Small intestine (tissue), 7 donors: ENCODE measurements around the gene TJP2. TPM values are rescaled to one million over a fixed set of nuclear protein-coding genes. Genes with fewer than 3 reads are reported as not detected.
A peak's percentile ranks its signal among the peaks of the same experiment; 100 is the strongest.
"Not testable (repeated sequence)": the region's sequence is repeated elsewhere in the genome, so short reads cannot be mapped to it uniquely, and the experiment has no call there.

Experiments used
- DNase-seq, 2 donors: peaks; one replicate each; pipeline versions ENCODE4 v3.0.0 to v3.0.0-alpha.2; 2013
- FAIRE-seq: peaks from 2 replicates; lab custom pipeline; 2012; peaks lifted over from hg19 to GRCh38; lab: Jason Lieb, UNC
- H3K27ac ChIP-seq, 3 donors: one replicate each; pipeline ENCODE4 v1.5.1; 2013; ENCODE audit warnings: low read length in 2 of 3, mild to moderate bottlenecking in 2 of 3, control low read depth in 1 of 3, inconsistent platforms in 1 of 3, low read depth in 1 of 3, moderate library complexity in 1 of 3
- H3K27me3 ChIP-seq, 3 donors: one replicate each; pipeline ENCODE4 v1.6.1; 2013; ENCODE audit warnings: low read length in 3 of 3, inconsistent platforms in 1 of 3; ENCODE audit not compliant: control insufficient read depth in 3 of 3, insufficient read depth in 3 of 3
- H3K36me3 ChIP-seq, 3 donors: one replicate each; pipeline ENCODE4 v1.6.1; 2013; ENCODE audit warnings: low read length in 3 of 3, inconsistent platforms in 1 of 3, low read depth in 1 of 3, mild to moderate bottlenecking in 1 of 3, moderate library complexity in 1 of 3; ENCODE audit not compliant: control insufficient read depth in 3 of 3, insufficient read depth in 2 of 3
- H3K4me1 ChIP-seq, 3 donors: one replicate each; pipeline ENCODE4 v1.6.1; 2013; ENCODE audit warnings: low read length in 2 of 3, inconsistent platforms in 1 of 3, low read depth in 1 of 3, mild to moderate bottlenecking in 1 of 3, moderate library complexity in 1 of 3; ENCODE audit not compliant: control insufficient read depth in 3 of 3, insufficient read depth in 2 of 3
- H3K4me3 ChIP-seq, 3 donors: one replicate each; pipeline ENCODE4 v1.5.1; 2013; ENCODE audit warnings: low read length in 3 of 3, control low read depth in 1 of 3, inconsistent platforms in 1 of 3, low read depth in 1 of 3, mild to moderate bottlenecking in 1 of 3, moderate library complexity in 1 of 3
- H3K9me3 ChIP-seq, 2 donors: one replicate each; pipeline ENCODE4 v1.6.1; 2013; ENCODE audit warnings: low read depth in 1 of 2, low read length in 1 of 2; ENCODE audit not compliant: control insufficient read depth in 2 of 2, insufficient read depth in 1 of 2
- WGBS, 3 donors: extraction: QIAGEN DNeasy Blood & Tissue Kit; methylation state at CpG; one replicate each; pipeline ENCODE4 v1.1.7; 2013; 5-methylcytosine and 5-hydroxymethylcytosine counted together
- polyA plus RNA-seq, 4 donors: library from polyadenylated mRNA; stranded (reverse) in 3 of 4; unstranded in 1 of 4; fragments of 200-250 nt in 3 of 4; fragments of 120-200 nt in 1 of 4; gene quantifications; one replicate each; pipeline versions ENCODE4 v1.2.1 to v1.2.3, GENCODE V29; 2013
- donor health status: healthy with polysubstance abuse.
- donor health status: control.
- donor health status: control.
- donor health status: Bipolar disorder and iron deficiency.
- donor health status: healthy.

Gene TJP2
- polyA plus RNA-seq, 4 donors, result 48.3 to 191 (median 98.7) TPM

DNA sequence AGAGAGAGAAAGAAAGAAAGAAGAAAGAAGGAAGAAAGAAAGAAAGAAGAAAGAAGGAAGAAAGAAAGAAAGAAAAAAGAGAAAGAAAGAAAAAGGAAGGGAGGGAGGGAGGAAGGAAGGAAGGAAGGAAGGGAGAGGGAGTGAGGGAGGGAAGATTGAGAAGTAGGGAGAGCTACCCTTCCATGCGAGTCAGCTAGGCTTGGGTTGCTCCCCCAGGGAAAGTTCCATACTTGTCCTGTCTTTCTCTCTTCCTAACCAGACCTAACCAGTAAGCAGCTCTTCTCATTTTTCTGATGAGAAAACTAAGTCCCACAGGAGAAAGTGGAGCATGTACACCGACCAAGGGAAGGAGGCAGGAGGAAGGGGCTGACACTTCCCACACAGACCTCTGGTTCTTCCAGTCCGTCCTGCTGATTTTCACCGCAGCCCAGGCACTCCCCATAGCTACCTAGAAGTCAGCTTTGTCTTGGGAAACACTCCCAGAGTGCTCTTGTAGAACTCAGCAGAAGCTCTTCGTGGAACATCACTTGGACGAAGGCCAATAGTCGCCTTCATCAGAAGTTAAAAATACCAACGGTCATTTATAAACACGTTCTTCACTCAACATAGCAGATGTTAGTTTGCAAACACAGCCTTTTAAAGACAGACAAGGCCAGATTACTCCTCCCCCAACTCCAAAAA is 121.9 kb downstream of the TJP2 start:
- H3K4me1 ChIP-seq, result peaks cover 0 to 6% (median 0%) of the 10 kb centered on the region in 3 donors
- no peak for FAIRE-seq
- H3K27me3 ChIP-seq, result peaks cover 0 to 14% (median 0%) of the 10 kb centered on the region in 3 donors
- no peaks in the 10 kb centered on the region for H3K9me3 ChIP-seq
- DNase-seq, result peak in 1 of 2 donors; percentile 16
- no peak overlapping the region for H3K27ac ChIP-seq
- no peak overlapping the region for H3K4me3 ChIP-seq
- H3K36me3 ChIP-seq, result no peaks in the 10 kb centered on the region
- WGBS, 3 donors, result 48 to 66% (median 56%) methylated on average over 9 of the region's 9 CpGs

DNA sequence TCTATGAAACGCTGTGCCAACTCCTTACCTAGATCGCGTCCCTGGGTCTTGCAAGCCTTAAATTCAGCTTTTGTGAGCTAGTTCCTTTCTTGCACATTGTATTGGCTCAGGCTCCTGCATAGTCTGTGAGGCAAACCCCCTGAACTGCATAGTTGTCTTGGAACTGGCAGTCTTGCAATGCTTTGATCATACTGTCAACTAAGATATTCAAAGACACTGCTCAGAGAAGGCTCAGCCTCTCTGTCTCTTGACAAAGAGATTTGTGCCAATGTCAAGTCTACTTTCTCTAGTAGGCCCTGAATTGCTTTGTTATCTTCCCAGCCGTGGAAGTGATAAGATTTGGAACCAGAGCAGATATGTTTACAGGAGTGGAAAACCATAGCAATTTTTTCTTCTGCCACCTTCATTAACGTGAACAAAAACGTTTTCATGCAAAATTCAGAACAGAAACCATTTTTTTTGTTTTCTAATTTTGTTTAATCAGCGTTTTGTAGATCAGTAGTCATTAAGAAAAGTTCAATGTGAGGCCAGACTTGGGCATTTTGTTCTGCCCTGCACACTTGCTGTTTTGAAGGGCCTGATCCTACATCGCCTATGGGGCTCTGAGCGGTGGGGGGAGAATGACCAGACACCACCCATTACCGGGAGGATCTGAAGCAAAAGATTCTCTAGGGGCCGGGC is 123.4 kb downstream of the TJP2 start:
- H3K4me3 ChIP-seq, result no peak overlapping the region
- H3K36me3 ChIP-seq, result no peaks in the 10 kb centered on the region
- H3K27me3 ChIP-seq, result peaks cover 0 to 17% (median 0%) of the 10 kb centered on the region in 3 donors
- no peak for FAIRE-seq
- DNase-seq, result peak in 1 of 2 donors; percentile 7
- 30 to 68% (median 44%) methylated on average over 11 of the region's 11 CpGs for WGBS, 3 donors
- no peaks in the 10 kb centered on the region for H3K9me3 ChIP-seq
- no peak overlapping the region for H3K27ac ChIP-seq
- H3K4me1 ChIP-seq, result peaks cover 0 to 6% (median 0%) of the 10 kb centered on the region in 3 donors

DNA sequence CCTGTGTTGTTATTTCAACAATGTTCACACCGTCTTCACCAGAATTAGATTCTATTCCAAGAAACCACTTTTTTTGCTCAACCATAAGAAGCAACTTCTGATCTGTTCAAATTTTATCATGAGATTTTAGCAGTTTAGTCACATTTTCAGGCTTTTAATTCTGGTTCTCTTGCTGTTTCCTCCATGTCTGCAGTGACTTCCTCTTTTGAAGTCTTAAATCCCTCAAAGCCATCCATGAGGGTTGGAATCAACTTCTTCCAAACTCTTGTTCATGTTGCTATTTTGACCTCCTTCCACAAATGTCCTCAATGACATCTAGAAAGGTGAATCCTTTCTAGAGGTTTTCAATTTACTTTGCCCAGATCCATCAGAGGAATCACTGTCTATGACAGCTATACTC is 125.2 kb downstream of the TJP2 start:
- Histone ChIP-seq H3K27me3 (peaks cover 0 to 17% (median 0%) of the 10 kb centered on the region in 3 donors), H3K4me1 (peaks cover 0 to 6% (median 0%) of the 10 kb centered on the region in 3 donors), H3K9me3 (no peaks in the 10 kb centered on the region), H3K4me3 (no peak overlapping the region), H3K27ac (no peak overlapping the region), H3K36me3 (no peaks in the 10 kb centered on the region)
- FAIRE-seq (no peak), DNase-seq (no peak)
- WGBS, 3 donors, result 53 to 90% (median 77%) methylated on average over 1 of the region's 1 CpG

DNA sequence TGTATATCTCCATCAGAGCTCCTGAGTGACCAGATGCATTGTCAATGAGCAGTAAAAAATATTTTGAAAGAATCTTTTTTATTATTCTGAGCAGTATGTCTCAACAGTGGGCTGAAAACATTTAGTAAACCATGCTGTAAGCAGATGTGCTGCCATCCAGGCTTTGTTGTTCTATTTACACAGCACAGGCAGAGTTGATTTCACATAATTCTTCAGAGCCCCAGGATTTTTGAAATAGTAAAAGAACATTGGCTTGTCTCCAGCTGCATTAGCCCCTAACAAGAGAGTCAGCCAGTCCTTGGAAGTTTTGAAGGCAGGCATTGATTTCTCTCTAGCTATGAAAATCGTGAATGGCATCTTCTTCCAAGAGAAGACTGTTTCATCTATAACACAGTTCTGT is 125.7 kb downstream of the TJP2 start:
- no peak for DNase-seq

DNA sequence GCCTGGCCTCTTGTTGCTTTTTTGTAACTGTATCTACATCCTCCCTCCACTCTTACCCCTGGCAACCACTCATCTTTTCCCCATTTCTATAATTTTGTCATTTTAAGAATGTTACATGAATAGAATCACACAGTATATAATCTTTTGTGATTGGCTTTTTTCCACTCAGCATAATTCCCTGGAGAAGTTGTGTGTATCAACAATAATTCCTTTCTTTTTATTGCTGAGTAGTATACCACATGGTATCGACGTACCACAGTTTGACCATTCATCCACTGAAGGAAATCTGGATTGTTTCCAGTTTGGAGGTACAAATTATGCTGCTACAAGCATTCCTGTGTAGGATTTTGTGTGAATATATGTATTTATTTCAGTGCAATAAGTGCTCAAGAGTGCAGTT is 129.3 kb downstream of the TJP2 start:
- Histone ChIP-seq H3K9me3 (no peaks in the 10 kb centered on the region), H3K27ac (no peak overlapping the region), H3K27me3 (peaks cover 0 to 12% (median 0%) of the 10 kb centered on the region in 3 donors), H3K4me1 (no peaks in the 10 kb centered on the region), H3K36me3 (no peaks in the 10 kb centered on the region), H3K4me3 (no peak overlapping the region)
- WGBS, 3 donors, result 93 to 95% (median 95%) methylated on average over 2 of the region's 2 CpGs
- DNase-seq (no peak), FAIRE-seq (no peak)

More for the DNA sequence above, 125.7 kb downstream of the TJP2 start:
- H3K36me3 ChIP-seq, result no peaks in the 10 kb centered on the region
- 35 to 77% (median 48%) methylated on average over 1 of the region's 1 CpG for WGBS, 3 donors
- peaks cover 0 to 17% (median 0%) of the 10 kb centered on the region in 3 donors for H3K27me3 ChIP-seq
- no peaks in the 10 kb centered on the region for H3K9me3 ChIP-seq
- no peak overlapping the region for H3K27ac ChIP-seq
- no peak for FAIRE-seq
- no peak overlapping the region for H3K4me3 ChIP-seq
- peaks cover 0 to 6% (median 0%) of the 10 kb centered on the region in 3 donors for H3K4me1 ChIP-seq

DNA sequence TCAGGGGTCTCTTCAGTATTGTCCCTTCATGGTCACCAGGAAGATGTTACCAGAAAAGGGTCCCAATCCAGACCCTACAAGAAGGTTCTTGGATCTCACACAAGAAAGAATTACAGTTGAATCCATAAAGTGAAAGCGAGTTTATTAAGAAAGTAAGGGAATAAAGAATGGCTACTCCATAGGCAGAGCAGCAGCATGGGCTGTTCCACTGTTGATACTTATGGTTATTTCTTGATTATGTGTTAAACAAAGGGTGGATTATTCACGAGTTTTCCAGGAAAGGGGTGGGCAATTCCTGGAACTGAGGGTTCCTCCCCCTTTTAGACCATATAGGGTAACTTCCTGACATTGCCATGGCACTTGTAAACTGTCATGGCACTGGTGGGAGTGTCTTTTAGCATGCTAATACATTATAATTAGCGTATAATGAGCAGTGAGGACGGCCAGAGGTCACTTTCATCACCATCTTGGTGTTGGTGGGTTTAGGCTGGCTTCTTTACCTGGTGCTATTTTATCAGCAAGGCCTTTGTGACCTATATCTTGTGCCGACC is 132.9 kb downstream of the TJP2 start:
- FAIRE-seq, H3K27ac ChIP-seq: not testable (repeated sequence)
- 58 to 80% (median 70%) methylated on average over 5 of the region's 5 CpGs for WGBS, 3 donors

DNA sequence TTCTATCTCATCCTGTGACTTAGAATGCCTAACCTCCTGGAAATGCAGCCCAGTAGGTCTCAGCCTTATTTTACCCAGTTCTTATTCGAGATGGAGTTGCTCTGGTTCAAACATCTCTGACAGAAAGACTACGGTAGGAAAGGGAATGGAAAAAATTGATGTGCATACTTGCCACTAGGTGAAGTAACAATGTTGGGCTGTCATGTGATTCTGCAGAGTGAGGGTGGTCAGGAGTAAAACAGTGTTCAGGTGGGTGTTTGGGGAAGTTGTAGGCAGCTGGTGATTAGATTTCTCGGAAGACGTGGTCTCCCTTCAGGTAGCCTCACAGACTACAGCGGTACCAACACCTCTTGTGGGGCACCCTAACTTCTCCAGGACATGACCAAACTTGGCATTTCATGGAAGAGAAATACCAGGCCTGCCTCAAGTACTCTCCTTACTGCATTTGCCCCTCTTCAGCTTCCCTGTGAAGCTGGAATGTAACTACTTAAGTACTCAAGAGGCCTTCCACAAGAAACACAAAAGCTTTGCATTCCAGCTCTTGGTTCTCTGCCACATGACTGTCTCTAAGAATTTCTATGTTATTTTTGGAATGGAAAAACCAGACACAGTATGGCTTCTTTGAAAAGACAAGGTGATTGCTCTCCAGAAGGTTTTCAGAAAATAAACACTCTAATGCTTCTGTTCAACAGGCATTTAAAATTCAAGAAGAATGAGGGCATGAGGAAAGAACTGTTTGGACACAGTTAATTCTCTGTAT is 133.5 kb downstream of the TJP2 start:
- FAIRE-seq (no peak), DNase-seq (peak in 1 of 2 donors; percentile 12)
- Histone ChIP-seq H3K9me3 (peaks cover under 1 to 2% of the 10 kb centered on the region in 2 donors), H3K36me3 (no peaks in the 10 kb centered on the region), H3K4me3 (no peak overlapping the region), H3K4me1 (no peaks in the 10 kb centered on the region), H3K27ac (peak overlapping the region in 1 of 3 donors; percentile 11), H3K27me3 (peaks cover 0 to 10% (median 0%) of the 10 kb centered on the region in 3 donors)
- 89 to 90% (median 89%) methylated on average over 5 of the region's 5 CpGs for WGBS, 3 donors

More for the DNA sequence above, 132.9 kb downstream of the TJP2 start:
- not testable (repeated sequence) for H3K4me3 ChIP-seq, H3K9me3 ChIP-seq, H3K4me1 ChIP-seq, H3K36me3 ChIP-seq, DNase-seq
- H3K27me3 ChIP-seq, result peaks cover 0 to 13% (median 0%) of the 10 kb centered on the region in 3 donors
